CD4-positive, alpha-beta T cell (primary cell): ENCODE results near the gene ASIC3. TPM values are rescaled to one million over a fixed set of nuclear protein-coding genes. Genes with fewer than 3 reads are reported as not detected.

Experiments
- ATAC-seq: fragments of 200-7000 bp; cut with Tn5 transposase; one replicate; pipeline ENCODE4 v1.10.0; 2022; ENCODE audit warnings: mild to moderate bottlenecking; ENCODE audit not compliant: poor library complexity
- CTCF ChIA-PET: fragments of 350-600 bp; sonication (Branson Sonifier 250); formaldehyde crosslinking; loops from one replicate; lab custom pipeline; 2021; ENCODE audit warnings: antibody characterized with exemption, inconsistent platforms; lab: Charles Lee
- POLR2A ChIA-PET: fragments of 350-600 bp; sonication (Branson Sonifier 250); formaldehyde crosslinking; loops from one replicate; lab custom pipeline; 2021; ENCODE audit warnings: antibody characterized with exemption, inconsistent platforms; lab: Charles Lee
- DNase-seq, 14 experiments: peaks; one replicate each; pipeline ENCODE4 v3.0.0-alpha.2; 2013 to 2020; ENCODE audit warnings: mixed read lengths in 2 of 14
- H3K27ac ChIP-seq, 2 donors: one replicate each; pipeline versions ENCODE4 v1.5.1 to v1.7.0; 2013; ENCODE audit warnings: low read length in 2 of 2, low read depth in 1 of 2, mild to moderate bottlenecking in 1 of 2
- H3K27me3 ChIP-seq, 2 experiments: 1 replicate in 1 of 2; 2 replicates in 1 of 2; pipeline versions ENCODE4 v1.6.1 to v1.7.0; 2013; ENCODE audit warnings: low read length in 2 of 2, control low read depth in 1 of 2, mild to moderate bottlenecking in 1 of 2, moderate library complexity in 1 of 2; ENCODE audit not compliant: insufficient read depth in 2 of 2, control insufficient read depth in 1 of 2
- H3K36me3 ChIP-seq: one replicate; pipeline ENCODE4 v1.6.1; 2013; ENCODE audit warnings: low read length, control low read depth; ENCODE audit not compliant: insufficient read depth
- H3K4me1 ChIP-seq: one replicate; pipeline ENCODE4 v1.6.1; 2013; ENCODE audit warnings: low read length, control low read depth; ENCODE audit not compliant: insufficient read depth
- H3K4me3 ChIP-seq: one replicate; pipeline ENCODE4 v1.5.1; 2013; ENCODE audit warnings: mild to moderate bottlenecking, low read length, moderate library complexity
- H3K9me3 ChIP-seq, 2 experiments: 1 replicate in 1 of 2; 2 replicates in 1 of 2; pipeline versions ENCODE4 v1.6.1 to v1.7.0; 2013; ENCODE audit warnings: low read length in 2 of 2, mild to moderate bottlenecking in 2 of 2, control low read depth in 1 of 2, moderate library complexity in 1 of 2; ENCODE audit not compliant: control insufficient read depth in 1 of 2, insufficient read depth in 1 of 2
- H3K27ac Mint-ChIP-seq: one replicate; pipeline ENCODE4 v1.8.0; 2020; ENCODE audit warnings: mixed read lengths
- H3K27me3 Mint-ChIP-seq: one replicate; pipeline ENCODE4 v1.8.0; 2021; ENCODE audit warnings: mixed read lengths
- H3K36me3 Mint-ChIP-seq: one replicate; pipeline ENCODE4 v1.8.0; 2021; ENCODE audit warnings: low read depth, mixed read lengths
- H3K4me1 Mint-ChIP-seq: one replicate; pipeline ENCODE4 v1.8.0; 2021; ENCODE audit warnings: low read depth, mixed read lengths
- H3K4me3 Mint-ChIP-seq: one replicate; pipeline ENCODE4 v1.8.0; 2020; ENCODE audit warnings: mild to moderate bottlenecking, mixed read lengths
- H3K9me3 Mint-ChIP-seq: one replicate; pipeline ENCODE4 v1.8.0; 2020; ENCODE audit warnings: mixed read lengths
- intact Hi-C, 2 experiments: fragments of 100-400 bp; cut with DNase I in 1 of 2; cut with micrococcal nuclease in 1 of 2; formaldehyde crosslinking; loops; one replicate each; pipeline versions ENCODE4 v1.15.1 to v1.9.0; 2023 to 2025; cut with DNase I, micrococcal nuclease
- polyA plus RNA-seq, 2 donors: library from polyadenylated mRNA; unstranded; fragments of 120-200 nt; gene quantifications; one replicate each; pipeline ENCODE4 v1.2.1, GENCODE V29; 2013
- total RNA-seq, 174 experiments: library from RNA in 2 of 174; stranded (reverse) in 2 of 174; gene quantifications; one replicate each; pipeline ENCODE4 v1.2.3 and lab custom pipeline; 2021 to 2026
- TF ChIP-seq, protein P1 (sequence below): fragments of 200-600 bp; IDR thresholded peaks from one replicate; pipeline ENCODE4 v1.8.0; 2022; ENCODE audit warnings: antibody characterized with exemption, mild to moderate bottlenecking

The ASIC3 gene
- total RNA-seq = 10 to 100 TPM; 13.8 to 15.2 TPM
- polyA plus RNA-seq (2013, experiment 1 of 2) = 2.2 TPM
- polyA plus RNA-seq (2013, experiment 2 of 2) = 5.9 TPM
- total RNA-seq (lab: John Stamatoyannopoulos, UW) = 0.14 to 5.7 (median 2.0) reads per million in 172 experiments

DNA sequence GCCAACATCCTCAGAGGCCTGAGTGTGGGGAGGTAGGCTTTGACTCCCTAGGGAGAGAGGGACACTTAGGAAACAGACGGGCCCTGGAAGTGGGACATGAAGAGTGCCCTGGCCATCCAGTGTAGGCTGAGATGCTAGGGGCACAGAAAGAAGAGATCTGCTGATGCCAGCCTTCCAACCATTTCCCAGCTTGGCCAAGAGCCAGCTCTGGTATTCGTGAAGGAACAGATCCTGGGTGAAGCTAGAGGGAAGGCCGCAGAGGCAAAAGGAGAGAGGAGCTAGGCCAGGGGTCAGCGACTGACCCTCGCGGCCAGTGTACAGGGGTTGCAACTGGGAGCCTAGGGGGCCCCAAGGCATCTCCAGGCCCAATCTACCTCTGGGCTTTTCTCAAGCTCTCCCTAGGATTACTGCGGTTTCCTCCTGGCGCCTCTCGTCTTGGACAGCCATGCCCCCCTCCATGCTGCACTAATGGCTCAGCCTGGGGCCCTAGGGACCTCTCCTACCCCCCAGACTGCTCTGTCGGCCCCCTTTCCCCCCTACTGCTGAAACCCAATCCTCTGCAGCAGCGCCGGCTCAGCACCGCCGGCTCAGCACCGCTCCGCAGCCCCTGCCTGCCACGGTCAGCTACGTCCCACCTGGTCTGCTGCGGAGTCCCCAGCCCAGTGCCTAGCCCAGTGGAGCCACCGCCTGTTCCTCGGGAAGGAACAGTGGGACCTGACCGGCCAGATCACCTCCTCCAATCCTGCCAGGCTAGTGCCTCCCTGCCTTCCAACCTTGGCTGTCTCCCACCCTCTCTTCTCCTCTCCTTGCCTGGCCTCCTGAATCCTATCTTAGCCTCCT lies at the start of gene ASIC3:
ASIC3 (plus strand) TSS at position 556 of the 840 bp plus-strand sequence. CDS start 355 bp downstream, outside the sequence.
- ChIA-PET POLR2A (no interaction called here), CTCF (no interaction called here)
- Mint-ChIP-seq H3K27ac (no peak within 1 kb of the TSS), H3K27me3 (no peaks in the 10 kb centered on the region), H3K4me3 (no peak within 1 kb of the TSS), H3K36me3 (peaks cover 20% of the 10 kb centered on the region), H3K4me1 (peaks cover 7% of the 10 kb centered on the region), H3K9me3 (no peaks in the 10 kb centered on the region)
- DNase-seq = no peak
- Histone ChIP-seq H3K4me3 (no peak within 1 kb of the TSS), H3K36me3 (peaks cover 7% of the 10 kb centered on the region), H3K9me3 (no peaks in the 10 kb centered on the region), H3K4me1 (peaks cover 20% of the 10 kb centered on the region), H3K27me3 (no peaks in the 10 kb centered on the region), H3K27ac (no peak within 1 kb of the TSS)
- TF ChIP-seq, protein P1, sequence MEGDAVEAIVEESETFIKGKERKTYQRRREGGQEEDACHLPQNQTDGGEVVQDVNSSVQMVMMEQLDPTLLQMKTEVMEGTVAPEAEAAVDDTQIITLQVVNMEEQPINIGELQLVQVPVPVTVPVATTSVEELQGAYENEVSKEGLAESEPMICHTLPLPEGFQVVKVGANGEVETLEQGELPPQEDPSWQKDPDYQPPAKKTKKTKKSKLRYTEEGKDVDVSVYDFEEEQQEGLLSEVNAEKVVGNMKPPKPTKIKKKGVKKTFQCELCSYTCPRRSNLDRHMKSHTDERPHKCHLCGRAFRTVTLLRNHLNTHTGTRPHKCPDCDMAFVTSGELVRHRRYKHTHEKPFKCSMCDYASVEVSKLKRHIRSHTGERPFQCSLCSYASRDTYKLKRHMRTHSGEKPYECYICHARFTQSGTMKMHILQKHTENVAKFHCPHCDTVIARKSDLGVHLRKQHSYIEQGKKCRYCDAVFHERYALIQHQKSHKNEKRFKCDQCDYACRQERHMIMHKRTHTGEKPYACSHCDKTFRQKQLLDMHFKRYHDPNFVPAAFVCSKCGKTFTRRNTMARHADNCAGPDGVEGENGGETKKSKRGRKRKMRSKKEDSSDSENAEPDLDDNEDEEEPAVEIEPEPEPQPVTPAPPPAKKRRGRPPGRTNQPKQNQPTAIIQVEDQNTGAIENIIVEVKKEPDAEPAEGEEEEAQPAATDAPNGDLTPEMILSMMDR = no peak
- intact Hi-C loops = no loop called here
- ATAC-seq = no peak

DNA sequence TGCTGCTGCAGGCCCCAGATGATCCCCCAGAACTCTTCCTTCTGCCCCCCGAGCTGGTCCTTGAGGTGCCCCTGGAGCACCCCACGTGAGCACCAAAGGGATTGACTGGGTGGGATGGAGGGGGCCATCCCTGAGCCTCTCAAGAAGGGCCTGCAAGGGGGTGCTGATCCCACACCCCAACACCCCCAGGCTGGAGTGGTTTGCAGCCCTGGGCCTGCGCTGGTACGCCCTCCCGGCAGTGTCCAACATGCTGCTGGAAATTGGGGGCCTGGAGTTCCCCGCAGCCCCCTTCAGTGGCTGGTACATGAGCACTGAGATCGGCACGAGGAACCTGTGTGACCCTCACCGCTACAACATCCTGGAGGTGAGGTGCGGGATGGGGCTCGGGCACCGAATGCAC lies 49.3 kb upstream of the ASIC3 start:
- ChIA-PET CTCF (no interaction called here), POLR2A (no interaction called here)
- DNase-seq = no peak
- no peaks in the 10 kb centered on the region for H3K27me3 ChIP-seq
- H3K4me3 Mint-ChIP-seq = no peak overlapping the region
- no peak overlapping the region for H3K27ac Mint-ChIP-seq
- H3K4me1 ChIP-seq = peaks cover 62% of the 10 kb centered on the region
- no peaks in the 10 kb centered on the region for H3K36me3 Mint-ChIP-seq
- TF ChIP-seq, protein P1 = no peak
- H3K4me3 ChIP-seq = no peak overlapping the region
- H3K9me3 ChIP-seq = no peaks in the 10 kb centered on the region
- H3K27ac ChIP-seq = no peak overlapping the region
- H3K4me1 Mint-ChIP-seq = peaks cover 47% of the 10 kb centered on the region
- intact Hi-C loops = no loop called here
- ATAC-seq = no peak
- peaks cover 5% of the 10 kb centered on the region for H3K36me3 ChIP-seq
- H3K27me3 Mint-ChIP-seq = no peaks in the 10 kb centered on the region
- no peaks in the 10 kb centered on the region for H3K9me3 Mint-ChIP-seq

DNA sequence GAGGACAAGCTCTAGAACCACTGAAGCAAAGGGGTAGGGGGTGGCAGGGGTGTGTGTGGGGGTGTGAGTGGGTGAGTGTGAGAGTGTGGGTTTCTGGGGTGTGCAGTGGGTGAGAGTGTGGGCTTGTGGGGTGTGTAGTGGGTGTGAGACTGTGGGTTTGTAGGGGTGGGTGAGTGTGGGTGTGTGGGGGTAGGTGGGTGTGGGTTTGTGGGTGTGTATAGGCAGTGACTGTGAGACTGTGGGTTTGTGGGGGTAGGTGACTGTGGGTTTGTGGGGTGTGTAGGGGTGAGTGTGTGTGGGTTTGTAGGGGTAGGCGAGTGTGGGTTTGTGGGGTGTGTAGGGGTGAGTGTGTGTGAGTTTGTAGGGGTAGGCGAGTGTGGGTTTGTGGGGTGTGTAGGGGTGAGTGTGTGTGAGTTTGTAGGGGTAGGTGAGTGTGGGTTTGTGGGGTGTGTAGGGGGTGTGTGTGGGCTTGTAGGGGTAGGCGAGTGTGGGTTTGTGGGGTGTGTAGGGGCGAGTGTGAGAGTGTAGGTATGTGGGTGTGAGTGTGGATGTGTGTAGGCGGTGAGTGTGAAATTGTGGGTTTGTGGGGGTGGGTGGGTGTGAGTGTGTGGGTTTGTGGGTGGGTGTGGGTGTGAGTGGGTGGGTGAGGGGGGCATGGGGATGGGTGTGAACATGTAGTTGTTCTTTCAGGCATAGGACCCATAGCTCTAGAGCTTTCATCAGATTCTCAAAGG lies 48.7 kb upstream of the ASIC3 start:
- H3K4me3 Mint-ChIP-seq = no peak overlapping the region
- intact Hi-C loops = no loop called here
- CTCF ChIA-PET = no interaction called here

More for the DNA sequence above, 48.7 kb upstream of the ASIC3 start:
- H3K27me3 Mint-ChIP-seq = no peaks in the 10 kb centered on the region
- H3K9me3 ChIP-seq = no peaks in the 10 kb centered on the region
- H3K4me3 ChIP-seq = no peak overlapping the region
- TF ChIP-seq, protein P1 = no peak
- no peaks in the 10 kb centered on the region for H3K36me3 Mint-ChIP-seq
- no peaks in the 10 kb centered on the region for H3K9me3 Mint-ChIP-seq
- no peak overlapping the region for H3K27ac Mint-ChIP-seq
- DNase-seq (peak in 1 of 14 experiments; percentile 50), ATAC-seq (no peak)
- H3K4me1 Mint-ChIP-seq = peaks cover 42% of the 10 kb centered on the region
- H3K27me3 ChIP-seq = no peaks in the 10 kb centered on the region
- H3K36me3 ChIP-seq = peaks cover 5% of the 10 kb centered on the region
- H3K27ac ChIP-seq = no peak overlapping the region
- POLR2A ChIA-PET = no interaction called here
- H3K4me1 ChIP-seq = peaks cover 55% of the 10 kb centered on the region
